NCI-H82 treated with DMSO at 0.1 percent for 48 hours (cell line): ENCODE results near the gene HCAR2.
A peak's percentile ranks its signal among the peaks of the same experiment; 100 is the strongest.
"Not testable (repeated sequence)": the region's sequence is repeated elsewhere in the genome, so short reads cannot be mapped to it uniquely, and the experiment has no call there.

Source experiments
- DNase-seq: peaks from one replicate; lab custom pipeline; 2025; ENCODE audit not compliant: unreplicated experiment; lab: John Stamatoyannopoulos, UW

HCAR2 gene

DNA sequence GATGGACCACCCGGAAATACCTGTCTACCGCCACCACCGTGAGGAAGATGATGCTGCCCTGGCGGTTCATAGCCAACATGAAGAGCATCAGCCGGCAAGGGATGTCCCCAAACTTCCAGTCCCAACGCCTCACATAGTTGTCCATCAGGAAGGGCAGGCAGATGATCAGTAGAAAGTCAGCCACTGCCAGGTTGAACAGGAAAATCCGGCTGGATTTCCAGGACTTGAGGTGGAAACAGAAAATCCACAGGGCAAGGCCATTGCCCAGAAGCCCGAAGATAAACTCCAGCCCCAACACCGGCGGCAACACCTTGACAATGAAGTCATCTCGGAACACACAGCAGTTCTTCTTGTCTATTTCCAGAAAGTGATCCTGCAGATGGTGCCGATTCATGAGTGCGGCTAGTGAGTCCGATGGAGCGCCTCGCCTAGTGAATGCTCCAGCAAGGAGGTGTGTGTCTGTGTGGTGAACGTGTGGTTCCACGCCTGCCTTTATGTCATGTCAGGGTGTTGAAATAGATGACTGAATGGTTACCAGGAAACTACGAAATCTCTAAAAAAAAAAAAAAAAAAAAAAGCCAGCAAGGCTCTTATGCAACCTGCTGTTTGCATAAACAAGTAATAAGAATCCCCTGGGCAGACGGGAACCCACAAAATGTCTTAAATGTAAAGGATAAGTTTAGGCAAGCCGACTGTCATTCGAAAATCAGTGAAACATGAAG lies at the start of gene HCAR2:
Gene HCAR2, minus strand, starts transcription at position 468 of the 722 bp plus-strand sequence. Its CDS starts 74 bp downstream, at position 394.
- DNase-seq = not testable (repeated sequence)

DNA sequence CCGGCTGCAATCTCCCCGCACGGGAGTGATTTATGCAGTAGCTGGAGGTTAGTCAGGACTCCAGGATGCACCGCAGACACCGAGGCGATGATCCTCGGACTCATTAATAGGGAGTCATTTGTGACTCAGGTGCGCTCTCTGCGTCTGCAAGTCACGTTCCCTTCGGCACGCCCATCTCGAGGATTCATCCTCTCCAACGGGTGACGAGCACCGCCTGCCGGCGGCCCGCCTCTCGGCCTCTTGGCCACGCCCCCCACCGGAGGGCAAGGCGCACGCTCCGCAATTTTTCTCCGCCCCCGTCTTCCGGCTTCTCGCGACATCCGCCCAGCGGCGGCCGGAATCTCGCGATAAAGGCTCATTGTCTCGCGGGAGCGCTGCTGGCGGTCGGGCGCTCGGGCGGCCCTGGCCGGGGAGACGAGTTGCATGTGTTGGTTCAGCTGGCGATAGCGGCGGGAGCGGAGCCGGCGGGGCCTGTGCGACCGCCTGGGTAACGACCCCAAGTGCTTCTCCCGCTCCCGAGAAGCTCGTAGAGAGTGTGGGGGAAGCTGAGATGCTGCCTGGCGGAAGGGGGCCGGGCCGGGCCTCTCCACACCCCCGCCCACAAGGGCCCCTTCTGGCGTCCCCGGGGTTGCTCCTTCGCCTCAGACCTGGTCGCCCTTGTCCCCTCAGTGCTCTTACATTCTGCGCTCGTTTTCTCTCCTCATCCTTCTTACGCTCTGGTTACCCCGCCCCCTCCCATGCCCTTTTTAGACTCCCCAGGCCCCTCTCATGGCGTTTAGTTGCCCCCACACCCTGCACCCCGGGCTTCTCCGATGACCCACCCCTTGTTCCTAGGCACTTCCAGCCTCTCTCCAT lies 49.5 kb upstream of the HCAR2 start, which contains the start of gene DENR:
Gene DENR, plus strand, starts transcription at position 361 of the 855 bp plus-strand sequence. CDS start 878 bp downstream, outside the sequence.
- peak; percentile 94 for DNase-seq

DNA sequence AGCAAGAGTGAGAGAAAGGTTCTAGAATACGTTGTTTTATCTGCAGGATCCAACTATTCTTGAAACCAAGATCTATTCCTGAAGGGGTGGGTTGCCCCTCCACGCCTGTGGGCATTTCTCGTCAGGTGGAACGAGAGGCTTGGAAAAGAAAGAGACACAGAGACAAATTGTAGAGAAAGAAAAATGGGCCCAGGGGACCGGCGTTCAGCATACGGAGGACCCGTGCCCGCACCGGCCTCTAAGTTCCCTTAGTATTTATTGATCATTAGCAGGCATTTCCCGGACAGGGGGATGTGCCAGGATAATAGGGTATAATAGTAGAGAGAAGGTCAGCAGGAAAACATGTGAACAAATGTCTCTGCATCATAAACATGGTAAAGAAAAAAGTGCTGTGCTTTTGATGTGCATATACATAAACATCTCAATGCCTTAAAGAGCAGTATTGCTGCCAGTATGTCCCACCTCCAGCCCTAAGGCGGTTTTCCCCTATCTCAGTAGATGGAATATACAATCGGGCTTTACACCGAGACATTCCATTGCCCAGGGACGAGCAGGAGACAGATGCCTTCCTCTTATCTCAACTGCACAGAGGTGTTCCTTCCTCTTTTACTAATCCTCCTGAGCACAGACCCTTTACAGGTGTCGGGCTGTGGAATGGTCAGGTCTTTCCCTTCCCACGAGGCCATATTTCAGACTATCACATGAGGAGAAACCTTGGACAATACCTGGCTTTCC lies 47.8 kb upstream of the HCAR2 start:
- DNase-seq = not testable (repeated sequence)

DNA sequence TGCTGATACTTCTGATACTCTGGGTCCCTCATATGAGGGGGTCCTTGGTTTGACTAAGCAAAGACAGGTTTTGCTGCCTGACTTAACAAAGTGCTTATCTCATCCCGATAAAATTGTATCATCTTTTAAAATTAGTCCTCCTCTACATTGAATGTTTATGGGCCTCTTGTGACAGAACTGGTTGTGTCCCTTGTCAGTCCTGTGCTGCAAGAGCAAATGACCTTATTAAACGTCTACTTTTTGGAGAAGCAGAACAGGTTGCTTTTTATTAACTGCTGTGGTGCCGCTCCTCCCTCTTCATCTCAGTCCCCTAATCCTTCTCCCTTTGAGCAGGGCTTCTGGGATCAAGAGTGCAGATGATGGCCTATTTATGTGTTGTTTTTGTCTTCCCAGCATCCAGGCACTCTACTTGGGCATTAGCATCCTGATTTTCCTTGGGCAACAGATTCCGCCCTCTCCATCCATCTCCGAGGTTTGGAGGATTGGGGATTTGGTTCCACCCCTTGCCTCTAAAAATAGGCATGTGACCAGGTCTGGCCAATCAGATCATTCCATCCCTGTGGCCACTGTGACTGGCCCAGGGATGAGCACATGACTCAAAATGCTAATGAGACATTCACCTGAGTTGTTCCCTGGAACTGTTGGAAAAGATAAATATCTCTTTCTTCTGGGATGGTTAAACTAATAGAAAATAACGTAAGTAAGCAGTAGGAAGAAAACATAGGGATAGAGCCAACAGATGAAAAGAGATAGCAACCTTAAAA lies 46.6 kb upstream of the HCAR2 start:
- no peak for DNase-seq

DNA sequence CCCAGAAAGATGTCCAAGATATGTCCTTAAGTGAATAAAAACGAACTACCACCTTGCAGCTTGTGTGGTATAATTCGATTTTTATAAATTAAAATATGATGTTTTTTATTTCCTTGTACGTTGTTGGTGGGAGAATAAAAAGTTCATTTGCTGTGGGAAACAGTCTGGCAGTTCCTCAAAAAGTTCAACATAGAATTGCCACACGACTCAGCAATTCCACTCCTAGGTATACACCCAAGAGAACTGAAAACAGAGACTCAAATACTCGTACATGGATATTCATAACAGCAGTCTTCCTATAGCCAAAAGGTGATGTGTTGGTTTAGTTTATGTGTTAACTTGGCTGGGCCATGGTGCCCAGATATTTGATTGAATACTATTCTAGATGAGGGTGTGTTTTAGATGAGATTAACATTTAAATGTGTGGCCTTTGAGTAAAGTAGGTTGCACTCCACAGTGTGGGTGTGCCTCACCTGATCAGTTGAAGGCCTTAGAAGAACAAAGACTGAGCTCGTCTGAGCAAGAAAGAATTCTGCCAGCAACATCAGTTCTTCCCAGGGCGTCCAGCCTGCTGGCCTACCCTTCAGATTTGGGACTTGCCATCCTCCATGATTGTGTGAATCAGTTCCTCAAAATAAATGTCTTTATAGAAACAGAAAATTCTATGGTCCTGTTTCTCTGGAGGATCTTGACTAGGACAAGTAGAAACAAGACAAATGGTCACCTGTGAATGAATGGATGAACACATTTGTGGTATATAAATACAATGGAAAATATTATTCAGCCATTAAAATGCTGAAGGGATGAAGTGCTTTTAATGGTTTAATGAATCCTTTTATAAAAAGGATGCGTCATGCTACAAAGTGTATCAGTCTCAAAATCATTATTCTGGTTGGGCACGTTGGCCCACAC lies 44.3 kb upstream of the HCAR2 start:
- DNase-seq = no peak

DNA sequence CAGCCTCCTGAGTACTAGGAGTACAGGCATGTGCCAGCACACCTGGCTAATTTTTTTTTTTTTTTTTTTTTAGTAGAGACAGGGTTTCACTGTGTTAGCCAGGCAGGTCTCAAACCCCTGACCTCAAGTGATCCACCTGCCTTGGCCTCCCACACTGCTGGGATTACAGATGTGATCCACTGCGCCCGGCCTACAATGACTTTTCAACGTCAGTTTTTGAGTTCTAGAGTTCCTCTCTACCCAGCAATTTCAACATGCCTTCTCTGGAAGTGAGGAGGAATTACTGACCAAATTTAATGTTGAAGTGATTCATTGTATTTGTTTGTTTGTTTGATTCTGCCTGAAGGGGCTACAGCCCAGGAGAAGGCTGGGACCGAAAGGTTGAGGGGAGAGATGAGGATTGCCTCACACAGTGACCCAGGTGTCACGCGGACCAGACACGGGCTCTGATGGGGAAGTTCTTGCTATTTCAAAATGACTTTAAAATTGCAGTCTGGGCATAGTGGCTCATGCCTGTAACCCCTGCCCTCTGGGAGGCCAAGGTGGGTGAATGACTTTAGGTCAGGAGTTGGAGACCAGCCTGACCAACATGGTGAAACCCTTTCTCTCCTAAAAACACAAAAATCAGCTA lies 40.9 kb upstream of the HCAR2 start:
- no peak for DNase-seq

DNA sequence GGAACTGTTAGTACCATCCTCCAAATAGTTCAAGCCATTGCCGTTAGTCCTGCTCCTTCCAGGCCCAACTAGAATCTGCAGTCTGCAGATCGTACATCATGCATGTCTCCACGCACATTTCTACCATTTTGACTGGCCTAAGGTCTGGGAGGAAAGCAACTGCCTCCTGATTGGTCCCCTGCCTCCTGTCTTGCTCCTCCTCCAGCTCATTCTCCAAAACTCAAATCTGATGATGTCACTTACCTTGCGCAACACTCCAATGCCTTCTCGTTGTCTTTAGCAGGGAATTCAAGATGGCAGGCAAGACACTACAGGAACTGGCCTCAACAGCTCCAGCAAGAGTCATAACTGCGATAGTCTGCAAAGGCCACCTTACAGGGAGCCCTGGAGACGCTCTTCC lies 37.2 kb upstream of the HCAR2 start:
- DNase-seq = no peak

DNA sequence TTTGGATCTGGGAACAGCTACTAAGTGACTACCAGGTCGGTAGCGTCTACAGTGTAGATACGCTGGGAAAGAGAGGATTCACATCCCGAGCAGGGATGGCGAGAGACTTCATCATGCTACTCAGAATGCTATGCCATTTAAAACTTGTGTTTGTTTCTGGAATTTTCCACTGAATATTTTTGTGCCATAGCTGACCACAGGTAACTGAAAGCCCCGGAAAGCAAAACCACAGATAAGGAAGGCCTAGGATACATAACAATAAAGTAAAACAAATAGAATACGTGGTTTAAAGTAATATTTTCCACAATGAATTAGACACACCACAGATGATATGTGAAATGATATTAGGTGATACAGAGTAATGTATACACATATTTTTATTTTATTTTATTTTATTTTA lies 35.4 kb upstream of the HCAR2 start:
- no peak for DNase-seq

DNA sequence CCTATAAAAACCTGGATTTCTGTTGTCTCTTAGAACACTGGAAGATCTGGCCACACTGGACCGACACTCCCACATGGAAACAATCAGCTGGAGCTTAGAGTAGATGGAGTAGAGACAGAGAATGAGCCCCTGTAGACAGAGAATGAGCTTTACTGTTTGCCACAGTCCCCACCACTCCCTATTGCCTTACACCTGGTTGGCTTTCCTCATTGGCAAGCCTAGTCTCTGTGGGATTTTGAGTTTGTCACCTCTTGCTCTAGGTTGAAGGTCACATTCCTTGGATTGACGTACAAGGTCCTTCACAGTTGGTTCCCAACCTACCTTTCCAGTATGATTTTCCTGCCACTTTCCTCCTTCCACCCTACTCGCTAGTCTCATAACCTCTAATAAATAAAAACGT lies 29.5 kb upstream of the HCAR2 start:
- no peak for DNase-seq

DNA sequence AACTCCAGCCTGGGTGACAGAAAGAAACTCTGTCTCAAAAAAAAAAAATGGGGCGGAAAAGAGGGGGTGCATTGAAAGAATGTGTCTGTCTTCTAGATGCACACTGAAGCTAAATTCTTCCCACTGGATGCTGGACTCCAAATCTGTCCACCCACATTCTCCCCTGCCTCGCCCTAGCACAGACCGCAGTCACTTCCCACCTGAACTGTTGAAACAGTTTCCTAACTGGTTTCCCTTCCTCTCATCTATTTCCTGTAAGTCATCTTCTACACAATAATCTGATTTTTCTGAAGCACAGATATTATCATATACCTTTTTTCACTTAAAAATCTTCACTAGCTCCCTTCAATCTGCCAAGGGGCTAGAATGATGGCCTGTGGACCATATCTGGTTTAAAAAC lies 29.0 kb upstream of the HCAR2 start:
- no peak for DNase-seq

DNA sequence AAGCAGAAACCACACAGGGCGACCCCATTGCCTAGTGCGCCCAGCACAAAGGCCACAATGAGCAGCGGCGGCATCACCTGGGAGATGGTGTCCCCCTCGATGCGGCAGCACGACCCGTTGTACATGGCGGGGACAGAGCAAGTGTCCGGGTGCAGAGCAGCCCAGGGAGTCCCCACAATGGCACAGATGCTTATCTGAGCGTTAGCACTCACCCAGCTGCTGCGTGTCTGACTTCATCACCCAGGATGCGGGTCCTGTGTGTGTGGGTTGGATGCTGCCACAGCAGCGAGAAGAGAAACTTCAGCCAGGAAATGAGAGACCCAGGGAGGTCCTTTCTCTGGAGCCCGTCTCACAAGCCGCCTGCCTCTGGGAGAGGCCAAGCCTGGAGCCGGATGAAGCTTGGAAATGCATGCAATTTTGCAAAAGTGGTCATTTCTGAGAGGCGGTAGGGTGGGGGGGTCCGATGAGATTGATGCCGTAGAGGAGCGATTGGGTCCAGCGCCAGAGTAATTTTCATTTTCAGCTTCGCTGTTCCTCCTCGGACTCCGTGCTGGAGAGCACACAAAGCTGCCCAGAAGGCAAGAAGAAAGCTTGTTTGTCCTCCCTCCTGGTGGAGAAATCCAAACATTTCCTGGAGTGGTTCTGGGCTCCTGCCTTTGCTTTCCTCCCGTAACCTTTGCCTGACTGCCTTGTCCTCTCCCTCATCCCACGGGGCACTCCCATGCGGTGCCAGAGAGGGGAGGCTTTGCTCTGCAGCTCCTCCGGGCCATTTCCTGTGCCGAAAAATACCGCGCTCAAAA lies 27.3 kb upstream of the HCAR2 start, which contains the start of gene HCAR1:
Gene HCAR1, minus strand, starts transcription at position 630 of the 800 bp plus-strand sequence. Its CDS starts 505 bp downstream, at position 125.
- no peak for DNase-seq

DNA sequence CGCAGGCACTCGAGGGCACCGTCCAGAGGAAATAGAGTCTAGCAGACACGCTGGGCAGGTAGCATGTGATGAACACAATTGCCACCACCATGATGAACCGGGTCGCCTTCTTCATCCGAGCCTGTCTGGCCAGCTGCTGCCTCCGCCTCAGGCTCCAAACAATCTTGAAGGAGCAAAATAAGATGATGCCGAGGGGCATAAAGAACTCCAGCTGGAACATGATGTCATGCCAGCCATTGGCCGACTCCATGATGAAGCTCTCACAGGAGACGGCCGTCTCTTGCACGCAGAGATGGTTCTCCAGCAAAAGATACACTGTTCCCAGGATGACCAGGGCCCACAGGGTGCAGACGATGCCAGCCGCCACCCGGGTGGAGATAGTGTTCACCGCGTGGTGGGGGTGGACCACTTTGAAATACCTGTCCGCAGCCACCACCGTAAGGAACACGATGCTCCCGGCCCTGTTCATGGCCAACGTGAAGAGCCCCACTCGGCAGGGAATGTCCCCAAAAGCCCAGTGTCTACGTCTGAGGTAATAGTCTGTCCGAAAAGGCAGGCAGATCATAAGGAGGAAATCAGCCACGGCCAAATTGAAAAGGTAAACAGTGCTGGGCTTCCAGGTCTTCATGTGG lies 26.5 kb upstream of the HCAR2 start:
- no peak for DNase-seq

DNA sequence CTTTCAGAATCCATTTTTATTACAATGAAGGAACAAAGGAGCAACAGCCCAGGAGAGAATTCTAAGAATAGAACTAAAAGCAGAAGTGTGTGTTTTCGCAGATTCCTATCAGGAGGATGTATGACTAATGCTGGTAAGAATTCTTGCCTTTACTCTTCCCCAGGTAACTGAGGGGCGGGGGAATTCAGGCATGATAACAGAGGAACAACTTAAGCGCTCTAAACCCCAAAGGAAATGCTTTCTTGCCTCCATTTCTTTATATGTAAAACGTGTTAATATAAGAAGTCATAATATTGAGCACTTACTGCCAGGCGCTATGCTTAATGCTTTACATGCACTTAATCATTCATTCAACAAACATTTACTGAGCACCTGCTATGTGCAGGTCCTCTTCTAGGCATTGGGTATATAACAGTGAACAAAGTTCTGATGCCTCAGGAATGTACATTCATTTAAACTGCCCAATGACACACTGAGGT lies 23.0 kb upstream of the HCAR2 start:
- no peak for DNase-seq

DNA sequence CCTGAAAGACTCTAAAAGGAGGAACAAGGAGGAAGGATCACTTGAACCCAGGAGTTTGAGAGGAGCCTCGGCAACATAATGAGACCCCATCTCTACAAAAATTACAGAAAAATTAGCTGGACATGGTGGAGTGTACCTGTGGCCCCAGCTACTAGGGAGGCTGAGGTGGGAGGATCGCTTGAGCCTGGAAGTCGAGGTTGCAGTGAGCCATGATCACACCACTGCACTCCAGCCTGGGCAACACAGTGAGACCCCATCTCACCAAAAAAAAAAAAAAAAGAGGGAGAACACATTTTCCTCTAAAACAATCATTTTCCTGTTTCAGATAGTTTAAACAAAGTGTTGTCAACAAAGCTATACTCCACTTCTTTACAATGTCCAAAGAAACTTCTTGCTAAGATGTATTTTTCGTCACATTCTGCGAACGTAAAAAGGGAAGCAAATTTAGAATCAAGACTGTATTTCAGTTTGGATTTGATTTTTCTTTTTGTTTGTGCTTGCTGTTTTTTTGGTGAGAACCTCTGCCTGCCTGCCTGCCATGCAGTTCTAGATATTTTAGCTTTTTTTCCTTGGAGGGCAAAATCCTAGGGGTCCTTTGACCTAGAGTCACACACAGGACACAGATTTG lies 22.4 kb upstream of the HCAR2 start:
- DNase-seq = no peak

DNA sequence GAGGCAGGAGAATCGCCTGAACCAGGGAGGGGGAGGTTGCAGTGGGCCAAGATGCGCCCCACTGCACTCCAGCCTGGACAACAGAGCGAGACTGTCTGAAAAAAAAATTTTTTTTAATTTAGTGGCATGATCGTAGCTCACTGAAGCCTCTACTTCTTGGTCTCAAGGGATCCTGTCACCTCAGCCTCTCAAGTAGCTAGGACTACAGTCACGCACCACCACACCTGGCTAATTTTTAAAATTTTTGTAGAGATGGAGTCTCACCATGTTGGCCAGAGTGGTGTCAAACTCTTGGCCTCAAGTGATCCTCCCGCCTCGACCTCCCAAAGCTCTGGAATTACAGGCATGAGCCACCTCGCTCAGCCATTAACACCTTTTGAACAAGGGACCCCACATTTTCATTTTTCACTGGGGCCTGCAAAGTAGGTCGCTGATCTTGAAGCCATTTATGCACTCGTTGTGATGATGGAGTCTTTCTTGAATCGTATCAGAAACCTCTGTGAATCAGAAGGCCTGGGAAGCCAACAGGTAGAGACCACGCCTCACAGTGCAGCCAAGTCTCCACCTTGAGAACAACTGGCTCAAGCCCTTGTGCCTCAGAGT lies 21.6 kb upstream of the HCAR2 start:
- no peak for DNase-seq

DNA sequence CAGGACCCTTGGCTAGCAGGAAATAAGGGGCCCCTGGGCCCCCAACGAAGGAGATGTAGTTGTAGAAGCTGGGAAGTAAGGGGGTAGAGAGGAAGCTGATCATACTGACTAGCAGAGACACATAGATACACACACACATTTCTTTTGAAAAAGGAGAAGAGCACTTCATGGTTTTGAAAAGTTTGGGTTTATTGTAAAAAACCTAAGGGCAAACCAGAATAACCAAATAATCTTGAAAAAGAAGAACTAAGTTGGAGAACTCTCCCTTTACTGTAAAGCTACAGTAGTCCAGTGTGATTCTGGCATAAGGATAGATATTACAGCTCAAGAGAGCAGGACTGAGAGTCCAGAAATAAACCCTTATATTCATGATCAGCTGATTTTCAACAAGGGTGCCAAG lies 19.2 kb upstream of the HCAR2 start:
- no peak for DNase-seq

DNA sequence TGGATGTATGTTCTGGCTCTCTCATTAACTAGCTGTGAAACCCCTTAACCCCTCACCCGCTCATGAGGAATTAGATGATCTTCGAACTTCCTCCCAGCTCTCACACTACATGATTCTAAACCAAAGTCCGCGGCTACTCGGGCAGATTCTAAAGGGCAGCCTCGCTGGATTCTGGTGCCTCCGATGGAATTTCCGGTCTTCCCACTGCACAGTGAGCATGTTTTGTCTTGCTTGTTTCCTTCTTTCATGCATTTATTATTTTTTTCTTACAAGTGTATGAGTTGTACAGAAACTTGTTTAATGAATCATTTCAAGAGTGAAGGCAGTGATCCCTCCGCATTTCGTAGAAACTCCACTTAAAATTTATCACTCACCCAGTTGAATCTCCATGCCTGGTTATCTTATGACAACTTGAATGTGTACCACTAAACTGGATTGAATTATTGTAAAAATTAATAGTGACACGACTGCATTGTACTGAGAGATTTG lies 17.9 kb upstream of the HCAR2 start:
- no peak for DNase-seq
